SIG-M5 (cell line): ENCODE results near the gene LCE1F.

Experiments
- DNase-seq: peaks from one replicate; lab custom pipeline; 2025; lab: John Stamatoyannopoulos, UW

The LCE1F gene

DNA sequence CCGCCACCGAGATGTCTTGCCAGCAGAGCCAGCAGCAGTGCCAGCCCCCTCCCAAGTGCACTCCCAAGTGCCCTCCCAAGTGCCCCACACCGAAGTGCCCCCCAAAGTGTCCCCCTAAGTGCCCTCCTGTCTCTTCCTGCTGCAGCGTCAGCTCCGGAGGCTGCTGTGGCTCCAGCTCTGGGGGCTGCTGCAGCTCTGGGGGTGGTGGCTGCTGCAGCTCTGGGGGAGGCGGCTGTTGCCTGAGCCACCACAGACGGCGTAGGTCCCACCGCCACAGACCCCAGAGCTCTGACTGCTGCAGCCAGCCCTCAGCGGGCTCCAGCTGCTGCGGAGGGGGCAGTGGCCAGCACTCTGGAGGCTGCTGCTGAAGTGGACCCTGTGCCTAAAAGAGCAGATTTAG lies 1.4 kb downstream of the LCE1F start:
- DNase-seq: no peak

DNA sequence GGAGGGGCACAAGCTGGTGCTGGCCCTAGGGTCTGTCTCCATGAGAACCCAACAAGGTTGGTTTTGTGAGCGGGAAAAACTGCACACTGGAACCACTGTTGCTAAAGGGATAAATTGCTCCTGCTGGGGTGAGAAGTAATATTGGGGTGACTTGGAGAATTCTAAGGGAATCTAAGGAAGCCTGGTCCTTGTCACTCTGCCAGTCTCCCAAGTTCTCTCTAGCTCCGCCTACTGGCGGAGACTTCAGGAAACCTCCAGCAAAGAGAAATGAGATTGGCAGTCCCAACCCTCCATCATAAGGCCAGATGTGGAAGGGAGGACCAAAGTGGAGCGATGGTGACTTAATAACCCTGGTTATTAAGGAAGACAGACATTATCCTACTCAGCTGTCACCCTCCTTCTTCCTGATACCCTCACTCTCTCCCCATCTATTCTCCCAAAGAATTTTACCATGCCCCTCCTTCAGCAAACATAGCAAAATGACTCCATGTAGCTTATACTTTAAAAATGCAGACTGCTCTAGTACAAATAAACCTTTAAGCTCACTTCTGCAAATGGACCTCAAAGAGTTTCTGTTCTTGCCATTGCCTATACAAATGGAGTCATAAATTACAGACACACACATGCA lies 2.7 kb downstream of the LCE1F start:
- DNase-seq: no peak

DNA sequence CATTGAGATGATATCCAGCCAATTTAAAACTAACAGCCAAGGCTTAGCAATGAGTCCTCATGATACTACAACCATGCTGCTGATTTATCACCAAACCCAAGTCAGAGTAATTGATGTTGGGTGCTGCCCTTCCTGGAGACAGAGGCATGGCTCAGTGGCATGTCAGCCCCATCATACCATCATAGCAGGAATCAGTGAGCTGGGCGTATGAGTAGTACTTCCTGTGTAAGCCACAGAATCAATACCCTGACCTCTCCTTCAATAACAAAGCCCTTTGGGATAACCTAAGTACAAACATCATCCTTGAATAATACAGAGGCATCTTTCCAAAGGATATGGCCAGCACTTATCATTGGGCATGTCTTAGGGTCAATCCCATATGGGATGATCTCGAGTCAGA lies 8.2 kb downstream of the LCE1F start:
- no peak for DNase-seq

DNA sequence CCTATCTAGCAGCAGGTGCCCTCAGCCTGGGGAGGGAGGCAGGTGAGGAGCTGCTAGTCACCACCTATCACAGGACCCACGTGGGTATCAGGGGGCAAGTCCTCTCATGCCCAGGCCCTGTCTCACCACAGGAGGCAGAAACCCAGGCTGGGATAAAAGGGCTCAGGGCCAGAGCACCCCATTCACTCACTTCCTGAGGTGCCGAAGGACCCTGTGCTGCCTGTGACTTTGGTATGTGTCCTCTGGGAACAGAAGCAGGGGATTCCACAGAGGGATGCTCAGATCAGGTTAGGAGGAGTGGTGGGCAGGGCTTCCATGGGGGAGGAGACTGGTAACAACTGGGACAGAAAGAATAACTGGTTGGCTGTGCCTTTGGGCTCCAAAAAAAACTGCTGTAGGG lies 11.1 kb downstream of the LCE1F start, which contains the start of gene LCE1E:
TSS of gene LCE1E (plus strand) at position 181 of the 400 bp plus-strand sequence. CDS start 1,043 bp downstream, outside the sequence.
- DNase-seq: no peak

DNA sequence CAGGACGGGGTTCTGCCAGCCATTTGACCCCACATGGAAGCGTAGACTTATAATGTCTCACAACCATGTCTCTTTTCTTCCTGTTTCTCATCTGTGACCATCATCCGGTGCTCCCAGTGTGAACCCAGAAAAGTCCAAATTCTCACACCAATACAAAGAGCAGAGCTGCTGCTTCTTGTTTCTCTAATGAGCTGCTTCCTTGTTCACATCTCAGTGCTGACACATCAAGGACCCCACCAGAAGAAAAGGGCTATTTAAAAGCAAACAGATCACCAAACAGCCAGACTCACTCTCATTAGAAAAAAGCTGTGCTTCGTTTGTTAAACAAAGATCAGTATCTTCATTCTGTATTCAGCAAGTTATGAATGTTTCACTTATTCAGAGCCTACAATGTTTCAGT lies 20.7 kb downstream of the LCE1F start:
- DNase-seq: no peak

DNA sequence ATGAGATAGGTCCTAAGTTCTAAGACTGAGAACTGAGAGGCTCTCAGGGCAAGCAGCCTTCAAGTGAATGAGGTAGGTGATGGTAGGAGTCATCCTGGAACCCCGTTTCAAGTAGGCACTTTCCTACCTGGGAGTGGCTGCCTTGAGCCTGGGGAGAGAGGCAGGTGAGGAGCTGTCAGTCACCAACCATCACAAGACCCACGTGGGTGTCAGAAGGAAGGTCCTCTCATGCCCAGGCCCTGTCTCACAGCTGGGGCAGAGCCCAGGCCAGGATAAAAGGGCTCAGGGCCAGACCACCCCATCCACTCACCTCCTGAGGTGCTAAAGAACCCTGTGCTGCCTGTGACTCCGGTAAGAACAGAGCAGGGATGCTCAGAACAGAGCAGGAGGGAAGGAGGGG lies 21.5 kb downstream of the LCE1F start, which contains the start of gene LCE1D:
TSS of gene LCE1D (plus strand) at position 301 of the 400 bp plus-strand sequence. CDS start 1,074 bp downstream, outside the sequence.
- DNase-seq: no peak

DNA sequence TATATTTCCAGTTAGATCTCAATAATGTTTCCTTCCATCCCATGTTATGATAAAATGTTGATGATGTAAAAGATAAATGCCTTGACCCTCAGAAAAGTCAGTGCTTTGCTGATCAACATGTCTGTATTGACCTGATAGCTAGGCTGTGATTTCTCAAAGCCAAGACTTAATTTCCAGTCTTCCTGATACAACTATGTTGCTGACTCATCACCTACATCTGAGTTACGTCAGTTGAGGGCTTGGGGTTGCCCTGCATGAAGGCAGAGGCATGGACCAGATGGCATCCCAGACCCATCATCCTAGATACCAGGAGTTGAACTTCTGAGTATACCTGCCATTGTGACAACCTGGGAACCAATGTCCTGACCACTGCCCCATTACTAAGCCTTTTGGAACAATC lies 26.4 kb downstream of the LCE1F start:
- no peak for DNase-seq

DNA sequence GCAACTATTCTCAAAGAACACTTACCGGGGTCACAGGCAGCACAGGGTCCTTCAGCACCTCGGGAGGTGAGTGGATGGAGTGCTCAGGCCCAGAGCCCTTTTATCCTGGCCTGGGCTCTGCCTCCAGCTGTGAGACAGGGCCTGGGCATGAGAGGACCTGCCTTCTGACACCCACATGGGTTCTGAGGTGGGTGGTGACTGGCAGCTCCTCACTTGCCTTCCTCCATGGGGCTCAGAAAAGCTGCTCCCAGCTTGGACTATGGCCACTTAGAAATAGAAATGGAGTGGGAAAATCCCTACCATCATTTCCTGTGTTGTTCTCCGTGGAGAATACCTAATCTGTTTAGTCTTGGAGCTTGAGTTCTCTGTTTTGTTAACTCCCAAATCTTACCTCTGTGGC lies 31.6 kb downstream of the LCE1F start, which contains the start of gene LCE1C:
TSS of gene LCE1C (minus strand) at position 76 of the 400 bp plus-strand sequence. CDS start 1,173 bp downstream, outside the sequence.
- no peak for DNase-seq

DNA sequence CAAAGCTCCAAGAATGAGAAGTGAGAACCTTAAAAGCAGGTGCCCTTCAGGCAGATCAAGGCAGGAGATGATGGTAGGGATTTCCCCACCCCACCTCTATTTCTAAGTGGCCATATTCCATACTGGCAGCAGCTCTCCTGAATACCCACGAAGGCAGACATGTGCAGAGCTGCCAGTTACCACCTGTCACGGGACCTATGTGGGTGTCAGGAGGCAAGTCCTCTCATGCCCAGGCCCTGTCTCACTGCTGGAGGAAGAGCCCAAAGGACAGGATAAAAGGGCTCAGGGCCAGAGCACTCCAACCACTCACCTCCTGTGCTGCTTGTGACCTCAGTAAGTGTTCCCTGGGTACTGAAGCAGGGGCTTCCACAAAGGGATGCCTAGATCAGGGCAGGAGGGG lies 36.1 kb downstream of the LCE1F start:
- DNase-seq: no peak

DNA sequence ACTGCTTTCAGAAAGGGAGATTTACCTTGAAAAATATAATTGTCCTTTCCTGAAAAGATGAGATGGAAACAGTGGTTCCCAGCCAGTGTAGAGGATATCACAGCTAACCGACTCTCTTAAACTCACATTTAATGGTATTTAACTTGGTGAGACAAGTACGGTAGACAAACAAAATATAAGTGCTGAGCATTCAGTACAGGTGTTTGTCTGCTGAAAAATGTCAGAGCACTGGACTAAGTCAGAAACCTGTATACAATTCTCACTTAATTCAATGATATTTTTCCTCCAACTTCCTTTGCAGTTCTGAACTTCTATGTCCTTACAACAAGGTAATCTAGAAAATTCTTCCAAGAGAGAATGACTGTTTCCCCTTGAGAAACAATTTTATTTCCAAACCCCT lies 36.7 kb downstream of the LCE1F start, which contains the start of gene LCE1B:
TSS of gene LCE1B (plus strand) at position 301 of the 400 bp plus-strand sequence. CDS start 476 bp downstream, outside the sequence.
- DNase-seq: no peak

DNA sequence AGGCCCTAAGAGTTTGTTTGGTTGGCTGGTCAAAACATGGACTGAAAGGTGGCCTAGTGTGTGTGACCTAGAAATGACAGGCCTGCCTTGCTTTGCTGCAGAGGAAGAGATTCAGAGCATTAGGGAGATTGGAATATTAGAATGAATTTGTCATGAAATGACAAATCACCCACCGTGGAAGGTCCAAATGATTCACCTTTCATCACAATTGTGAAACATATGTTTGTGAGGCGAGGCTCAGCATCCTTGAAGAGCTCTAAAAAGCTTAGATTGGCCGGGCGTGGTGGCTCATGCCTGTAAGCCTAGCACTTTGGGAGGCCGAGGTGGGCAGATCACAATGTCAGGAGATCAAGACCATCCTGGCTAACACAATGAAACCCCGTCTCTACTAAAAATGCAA lies 42.4 kb downstream of the LCE1F start:
- no peak for DNase-seq

DNA sequence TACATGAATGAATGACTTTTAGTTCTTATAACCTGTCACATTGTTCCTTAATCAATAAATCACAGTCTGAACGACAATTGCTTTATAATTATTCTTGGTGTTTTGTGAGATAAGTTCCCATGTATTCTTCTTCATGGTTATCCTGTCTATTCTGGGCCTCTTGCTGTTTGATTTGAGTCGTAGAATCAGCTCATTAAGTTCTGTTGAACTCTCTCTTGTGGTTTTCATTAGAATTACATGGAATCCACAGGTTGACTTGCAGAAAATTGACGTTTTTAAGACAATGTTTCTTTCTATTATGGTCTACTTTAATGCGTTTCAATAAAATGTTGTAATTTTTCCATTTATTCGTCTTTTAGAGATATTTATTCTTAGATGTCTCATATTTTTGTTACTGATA lies 48.4 kb downstream of the LCE1F start:
- no peak for DNase-seq

DNA sequence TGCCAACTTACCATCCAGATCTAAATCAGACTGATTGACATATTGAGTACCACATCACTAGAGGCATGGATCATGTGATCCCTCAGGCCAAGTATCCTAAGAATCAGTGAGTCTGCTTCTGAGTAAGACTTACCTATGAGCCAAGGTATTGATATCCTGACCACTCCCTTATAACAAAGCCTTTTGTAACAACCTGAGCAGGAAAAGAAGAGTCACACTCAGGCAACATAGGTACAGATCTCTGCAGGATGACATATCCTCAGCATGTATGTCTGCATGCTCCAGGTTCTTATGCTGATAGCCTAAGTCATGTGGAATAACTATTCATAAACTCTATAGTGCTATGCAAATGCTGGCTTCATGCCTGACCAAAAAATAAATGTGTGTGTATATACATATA lies 50.0 kb downstream of the LCE1F start:
- no peak for DNase-seq
